Osteoblast (primary cell): ENCODE measurements around the gene CHURC1. TPM values are rescaled to one million over a fixed set of nuclear protein-coding genes. Genes with fewer than 3 reads are reported as not detected.

Experiments
- DNase-seq: peaks from one replicate; pipeline ENCODE4 v3.0.0; 2011; ENCODE audit warnings: low spot score, mixed read lengths; ENCODE audit not compliant: insufficient read length; ENCODE audit errors: missing footprints
- H2AFZ ChIP-seq: 2 replicates; pipeline ENCODE4 v1.6.0; 2011; ENCODE audit warnings: mild to moderate bottlenecking, low read length
- H3K27ac ChIP-seq: 2 replicates; pipeline ENCODE4 v1.5.1; 2011; ENCODE audit warnings: mild to moderate bottlenecking, low read depth, low read length, moderate library complexity
- H3K27me3 ChIP-seq: 2 replicates; pipeline ENCODE4 v1.6.0; 2012; ENCODE audit warnings: mild to moderate bottlenecking, control low read depth, inconsistent platforms, low read length, moderate library complexity; ENCODE audit not compliant: insufficient read depth
- H3K36me3 ChIP-seq: 2 replicates; pipeline ENCODE4 v1.5.1; 2011; ENCODE audit warnings: mild to moderate bottlenecking, low read length, control low read depth, moderate library complexity; ENCODE audit not compliant: insufficient read depth
- H3K4me1 ChIP-seq: 2 replicates; pipeline ENCODE4 v1.5.1; 2011; ENCODE audit warnings: mild to moderate bottlenecking, low read length, control low read depth, moderate library complexity; ENCODE audit not compliant: insufficient read depth
- H3K4me2 ChIP-seq: 2 replicates; pipeline ENCODE4 v1.6.0; 2011; ENCODE audit warnings: mild to moderate bottlenecking, low read length; ENCODE audit not compliant: insufficient read depth
- H3K4me3 ChIP-seq: fragments of 200-600 bp; sonication (generic); 3 replicates; pipeline ENCODE4 v1.5.1; 2012; ENCODE audit warnings: mild to moderate bottlenecking, low read length, inconsistent platforms; ENCODE audit not compliant: insufficient read depth
- H3K79me2 ChIP-seq: 2 replicates; pipeline ENCODE4 v1.6.0; 2012; ENCODE audit warnings: mild to moderate bottlenecking, low read length, control low read depth, inconsistent platforms; ENCODE audit not compliant: insufficient read depth
- H3K9me3 ChIP-seq: 2 replicates; pipeline ENCODE4 v1.5.1; 2011; ENCODE audit warnings: low read depth, low read length, control low read depth
- H4K20me1 ChIP-seq: 2 replicates; pipeline ENCODE4 v1.6.0; 2012; ENCODE audit warnings: mild to moderate bottlenecking, low read length, control low read depth; ENCODE audit not compliant: insufficient read depth
- total RNA-seq: library from RNA; depleted of rRNA; stranded (reverse); fragments of >200 nt; gene quantifications from 2 replicates; pipeline ENCODE4 v1.2.3, GENCODE V29; 2012
- TF ChIP-seq, protein P1 (sequence below): IDR thresholded peaks from 2 replicates; pipeline ENCODE4 v1.5.1; 2011; ENCODE audit warnings: mild to moderate bottlenecking, low read depth, low read length, moderate library complexity; ENCODE audit errors: extremely low read depth

CHURC1 gene
- total RNA-seq, 1 donor: 79.6 TPM

GRCh38 chr14:64952598-64953309, 38.5 kb downstream of the CHURC1 start:
- TF ChIP-seq, protein P1, sequence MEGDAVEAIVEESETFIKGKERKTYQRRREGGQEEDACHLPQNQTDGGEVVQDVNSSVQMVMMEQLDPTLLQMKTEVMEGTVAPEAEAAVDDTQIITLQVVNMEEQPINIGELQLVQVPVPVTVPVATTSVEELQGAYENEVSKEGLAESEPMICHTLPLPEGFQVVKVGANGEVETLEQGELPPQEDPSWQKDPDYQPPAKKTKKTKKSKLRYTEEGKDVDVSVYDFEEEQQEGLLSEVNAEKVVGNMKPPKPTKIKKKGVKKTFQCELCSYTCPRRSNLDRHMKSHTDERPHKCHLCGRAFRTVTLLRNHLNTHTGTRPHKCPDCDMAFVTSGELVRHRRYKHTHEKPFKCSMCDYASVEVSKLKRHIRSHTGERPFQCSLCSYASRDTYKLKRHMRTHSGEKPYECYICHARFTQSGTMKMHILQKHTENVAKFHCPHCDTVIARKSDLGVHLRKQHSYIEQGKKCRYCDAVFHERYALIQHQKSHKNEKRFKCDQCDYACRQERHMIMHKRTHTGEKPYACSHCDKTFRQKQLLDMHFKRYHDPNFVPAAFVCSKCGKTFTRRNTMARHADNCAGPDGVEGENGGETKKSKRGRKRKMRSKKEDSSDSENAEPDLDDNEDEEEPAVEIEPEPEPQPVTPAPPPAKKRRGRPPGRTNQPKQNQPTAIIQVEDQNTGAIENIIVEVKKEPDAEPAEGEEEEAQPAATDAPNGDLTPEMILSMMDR: no peak
- Histone ChIP-seq H3K4me1 (no peaks in the 10 kb centered on the region), H3K4me3 (no peak overlapping the region), H4K20me1 (peaks cover 3% of the 10 kb centered on the region), H3K27ac (no peak overlapping the region), H3K79me2 (no peaks in the 10 kb centered on the region), H3K4me2 (no peak overlapping the region), H3K27me3 (no peaks in the 10 kb centered on the region), H3K9me3 (peaks cover 6% of the 10 kb centered on the region), H3K36me3 (no peaks in the 10 kb centered on the region), H2AFZ (no peak overlapping the region)
- no peak for DNase-seq

GRCh38 chr14:64953310-64953654, 39.0 kb downstream of the CHURC1 start:
- Histone ChIP-seq H3K9me3 (peaks cover 6% of the 10 kb centered on the region), H3K4me3 (no peak overlapping the region), H2AFZ (no peak overlapping the region), H3K27me3 (no peaks in the 10 kb centered on the region), H3K4me2 (no peak overlapping the region), H3K36me3 (no peaks in the 10 kb centered on the region), H4K20me1 (peaks cover 3% of the 10 kb centered on the region), H3K79me2 (no peaks in the 10 kb centered on the region), H3K27ac (no peak overlapping the region), H3K4me1 (no peaks in the 10 kb centered on the region)
- DNase-seq: no peak
- TF ChIP-seq, protein P1: no peak

DNA sequence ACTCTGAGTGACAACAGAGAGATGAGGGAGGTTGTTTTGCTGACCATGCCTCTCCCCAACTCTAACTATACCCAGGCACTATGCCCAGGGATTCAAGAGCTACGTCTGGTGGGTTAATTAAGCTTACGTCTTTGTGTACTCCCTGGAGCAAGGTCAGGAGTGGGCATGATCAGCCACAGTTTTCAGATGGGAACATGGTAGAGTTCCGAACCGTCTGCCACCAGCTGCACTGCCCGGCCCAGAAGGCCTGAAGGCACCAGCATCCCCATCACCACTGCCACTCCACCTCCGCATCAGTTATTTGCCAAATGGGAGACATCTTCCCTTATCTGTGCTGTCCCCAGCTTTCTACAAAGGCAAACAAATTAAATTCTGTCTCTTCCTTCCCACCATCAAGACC, 39.4 kb downstream of the CHURC1 start:
- H3K9me3 ChIP-seq: peaks cover 6% of the 10 kb centered on the region
- no peak overlapping the region for H3K4me2 ChIP-seq
- DNase-seq: no peak
- H3K4me1 ChIP-seq: no peaks in the 10 kb centered on the region
- H3K4me3 ChIP-seq: no peak overlapping the region
- no peak overlapping the region for H2AFZ ChIP-seq
- H3K36me3 ChIP-seq: no peaks in the 10 kb centered on the region
- TF ChIP-seq, protein P1: no peak
- no peak overlapping the region for H3K27ac ChIP-seq
- no peaks in the 10 kb centered on the region for H3K79me2 ChIP-seq
- H4K20me1 ChIP-seq: peaks cover 3% of the 10 kb centered on the region
- no peaks in the 10 kb centered on the region for H3K27me3 ChIP-seq

DNA sequence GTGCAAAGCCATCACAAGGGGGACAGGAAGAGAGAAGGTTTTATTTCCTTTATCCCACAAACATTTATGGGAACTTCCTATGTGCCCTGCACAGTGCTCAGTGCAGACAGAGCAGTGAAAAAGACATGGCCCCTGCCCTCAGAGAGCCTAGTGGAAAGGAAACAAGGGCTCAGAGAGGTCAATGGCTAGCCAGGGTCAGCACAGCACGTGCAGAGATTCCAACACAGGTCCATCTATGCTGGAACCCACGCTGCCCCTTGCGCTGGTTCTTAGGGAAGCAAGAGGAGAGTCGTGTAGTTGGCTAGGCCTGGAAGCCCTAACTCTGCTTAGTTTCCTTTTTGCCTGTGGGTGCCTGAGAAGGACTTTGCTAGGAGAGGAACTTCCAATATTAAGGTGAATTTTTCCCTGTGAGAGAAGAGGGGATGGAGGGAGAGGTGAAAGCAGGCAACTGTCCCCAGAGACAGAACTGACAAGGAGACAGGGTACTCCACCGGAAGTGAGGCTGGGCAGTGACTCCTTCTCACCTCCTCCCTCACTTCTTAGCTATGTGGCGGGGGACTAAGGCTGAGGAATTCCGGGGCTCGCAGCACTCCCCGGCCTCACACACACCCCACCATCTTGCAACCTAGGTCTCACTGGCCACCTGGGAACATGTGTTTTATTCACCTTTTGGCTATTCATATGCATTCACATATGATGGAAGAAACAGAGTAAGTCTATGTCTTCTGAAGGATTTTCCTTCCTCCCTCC, 40.4 kb downstream of the CHURC1 start:
- H3K4me2 ChIP-seq: no peak overlapping the region
- H2AFZ ChIP-seq: no peak overlapping the region
- H3K36me3 ChIP-seq: no peaks in the 10 kb centered on the region
- H3K27me3 ChIP-seq: no peaks in the 10 kb centered on the region
- no peak for DNase-seq
- H3K4me1 ChIP-seq: no peaks in the 10 kb centered on the region
- no peak overlapping the region for H3K4me3 ChIP-seq
- peaks cover 3% of the 10 kb centered on the region for H4K20me1 ChIP-seq
- TF ChIP-seq, protein P1: no peak
- H3K79me2 ChIP-seq: no peaks in the 10 kb centered on the region
- no peak overlapping the region for H3K27ac ChIP-seq
- H3K9me3 ChIP-seq: peaks cover 6% of the 10 kb centered on the region
